WI38 (cell line): ENCODE data around the gene HSPB3.
"Not testable (repeated sequence)": the region's sequence is repeated elsewhere in the genome, so short reads cannot be mapped to it uniquely, and the experiment has no call there.

Experiments used
- H3K4me3 ChIP-seq: 2 replicates; pipeline ENCODE4 v1.5.1; 2011; ENCODE audit warnings: low read depth, mild to moderate bottlenecking, control low read depth, low read length
- TF ChIP-seq, protein P1 (sequence below): IDR thresholded peaks from 2 replicates; pipeline ENCODE4 v1.5.1; 2012; ENCODE audit warnings: low read depth, mild to moderate bottlenecking, control low read depth, low read length

HSPB3 gene

DNA sequence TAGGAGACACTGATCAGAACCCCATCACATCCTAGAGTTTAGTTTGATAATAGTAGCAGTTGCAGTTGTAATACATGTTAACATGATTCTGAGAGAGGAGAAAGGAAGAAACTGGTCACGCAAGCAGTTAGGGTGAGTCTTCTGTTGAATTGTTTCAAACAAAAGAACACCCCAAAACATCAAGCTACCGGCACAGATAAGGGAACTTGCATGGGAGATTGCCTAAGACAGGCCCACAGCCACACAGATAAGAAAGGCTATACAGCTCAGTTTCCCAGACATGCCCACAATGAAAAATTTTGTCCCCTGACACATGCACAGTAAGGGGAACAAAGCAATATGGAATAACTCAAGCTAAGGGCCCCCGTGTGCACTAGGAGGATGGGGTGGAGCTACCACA, 15.9 kb downstream of the HSPB3 start:
- TF ChIP-seq, protein P1, sequence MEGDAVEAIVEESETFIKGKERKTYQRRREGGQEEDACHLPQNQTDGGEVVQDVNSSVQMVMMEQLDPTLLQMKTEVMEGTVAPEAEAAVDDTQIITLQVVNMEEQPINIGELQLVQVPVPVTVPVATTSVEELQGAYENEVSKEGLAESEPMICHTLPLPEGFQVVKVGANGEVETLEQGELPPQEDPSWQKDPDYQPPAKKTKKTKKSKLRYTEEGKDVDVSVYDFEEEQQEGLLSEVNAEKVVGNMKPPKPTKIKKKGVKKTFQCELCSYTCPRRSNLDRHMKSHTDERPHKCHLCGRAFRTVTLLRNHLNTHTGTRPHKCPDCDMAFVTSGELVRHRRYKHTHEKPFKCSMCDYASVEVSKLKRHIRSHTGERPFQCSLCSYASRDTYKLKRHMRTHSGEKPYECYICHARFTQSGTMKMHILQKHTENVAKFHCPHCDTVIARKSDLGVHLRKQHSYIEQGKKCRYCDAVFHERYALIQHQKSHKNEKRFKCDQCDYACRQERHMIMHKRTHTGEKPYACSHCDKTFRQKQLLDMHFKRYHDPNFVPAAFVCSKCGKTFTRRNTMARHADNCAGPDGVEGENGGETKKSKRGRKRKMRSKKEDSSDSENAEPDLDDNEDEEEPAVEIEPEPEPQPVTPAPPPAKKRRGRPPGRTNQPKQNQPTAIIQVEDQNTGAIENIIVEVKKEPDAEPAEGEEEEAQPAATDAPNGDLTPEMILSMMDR: no peak
- H3K4me3 ChIP-seq: no peak overlapping the region

DNA sequence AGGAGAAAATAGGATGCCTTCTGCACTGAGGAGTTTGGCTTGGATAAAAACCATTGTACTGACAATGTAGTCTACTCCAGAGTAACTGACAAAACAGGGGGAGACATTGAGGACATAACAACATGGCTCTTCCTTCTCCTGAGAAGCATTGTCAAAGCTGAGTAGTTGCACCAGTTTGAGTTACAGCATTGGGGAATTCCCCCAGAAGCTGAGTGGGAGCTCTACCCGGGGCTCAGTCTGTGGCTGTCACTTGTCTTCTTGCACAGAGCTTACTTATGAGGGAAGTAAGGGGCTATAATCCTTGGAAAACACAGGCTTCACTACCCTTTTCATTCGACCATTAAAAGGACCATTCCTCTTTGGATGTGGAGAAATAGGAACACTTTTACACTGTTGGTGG, 21.2 kb downstream of the HSPB3 start:
- TF ChIP-seq, protein P1: no peak
- no peak overlapping the region for H3K4me3 ChIP-seq

DNA sequence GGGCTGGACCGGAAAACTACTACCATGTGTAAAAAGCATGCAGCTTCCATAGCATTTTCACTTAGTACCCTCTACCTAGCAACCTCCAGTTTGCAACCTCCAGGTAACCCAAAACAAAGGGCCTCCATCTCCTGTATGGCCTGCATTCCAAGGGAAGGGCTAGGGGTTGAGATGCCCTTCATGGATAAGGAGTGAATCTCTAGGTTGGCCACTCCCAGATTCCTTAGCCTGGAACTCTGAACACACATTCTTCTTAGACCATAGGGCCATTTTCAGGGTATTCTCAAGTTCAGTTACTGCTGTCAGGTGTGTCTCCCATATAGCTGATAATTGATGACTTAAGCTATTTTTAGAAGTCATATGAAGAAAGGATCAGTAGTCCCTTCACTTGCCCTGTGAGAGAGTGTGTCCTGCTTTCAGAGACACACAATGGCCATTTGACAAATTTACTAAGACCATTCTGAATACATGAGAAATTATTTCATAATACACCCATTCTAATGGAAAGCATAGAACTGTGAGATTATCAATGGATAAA, 22.5 kb downstream of the HSPB3 start:
- TF ChIP-seq, protein P1: no peak
- no peak overlapping the region for H3K4me3 ChIP-seq

DNA sequence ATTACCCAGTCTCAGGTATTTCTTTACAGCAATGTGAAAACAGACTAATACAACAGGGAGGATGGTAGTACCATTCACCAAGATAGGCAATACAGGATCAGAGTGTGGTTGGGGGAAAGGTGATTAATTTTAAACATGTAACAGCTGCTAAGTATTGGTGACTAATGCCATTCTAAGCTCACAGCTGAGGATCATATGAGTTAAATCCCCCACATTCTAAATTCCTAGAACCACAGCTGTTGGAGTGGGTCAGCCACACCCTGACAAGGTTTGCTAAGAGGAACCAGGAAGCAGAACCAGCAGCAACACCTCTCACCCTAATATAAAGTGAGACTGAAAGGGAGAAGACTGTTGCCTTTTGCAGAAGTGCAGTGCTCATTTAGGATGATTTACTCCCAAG, 24.8 kb downstream of the HSPB3 start:
- no peak overlapping the region for H3K4me3 ChIP-seq
- TF ChIP-seq, protein P1: no peak

DNA sequence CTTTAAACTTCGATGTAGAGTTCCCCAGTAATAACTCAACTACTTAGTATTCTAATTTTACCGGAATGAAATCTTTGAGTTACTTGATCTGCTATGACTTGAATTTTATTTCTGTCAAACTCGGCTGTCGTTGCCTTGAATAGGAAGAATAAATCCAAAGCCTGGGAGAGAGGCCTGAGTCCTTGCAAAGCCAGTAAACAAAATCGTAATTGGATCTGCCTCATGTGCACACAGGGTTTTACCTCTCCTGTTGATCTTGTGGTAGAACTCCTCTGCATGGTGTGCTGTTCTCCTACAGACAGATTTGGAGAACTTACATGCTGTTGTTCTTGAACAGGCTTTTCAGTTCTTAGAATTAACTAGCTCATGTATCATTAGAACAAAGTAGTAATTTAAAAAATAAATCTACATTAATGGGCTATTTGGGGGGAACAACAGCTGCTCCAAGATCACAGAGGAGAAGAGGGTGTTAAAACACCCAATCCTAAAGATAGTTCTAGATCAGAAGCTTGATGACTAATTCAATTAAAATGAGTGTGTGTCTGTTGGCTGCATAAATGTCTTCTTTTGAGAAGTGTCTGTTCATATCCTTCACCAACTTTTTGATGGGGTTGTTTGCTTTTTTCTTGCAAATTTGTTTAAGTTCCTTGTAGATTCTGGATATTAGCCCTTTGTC, 28.9 kb downstream of the HSPB3 start:
- TF ChIP-seq, protein P1: no peak

DNA sequence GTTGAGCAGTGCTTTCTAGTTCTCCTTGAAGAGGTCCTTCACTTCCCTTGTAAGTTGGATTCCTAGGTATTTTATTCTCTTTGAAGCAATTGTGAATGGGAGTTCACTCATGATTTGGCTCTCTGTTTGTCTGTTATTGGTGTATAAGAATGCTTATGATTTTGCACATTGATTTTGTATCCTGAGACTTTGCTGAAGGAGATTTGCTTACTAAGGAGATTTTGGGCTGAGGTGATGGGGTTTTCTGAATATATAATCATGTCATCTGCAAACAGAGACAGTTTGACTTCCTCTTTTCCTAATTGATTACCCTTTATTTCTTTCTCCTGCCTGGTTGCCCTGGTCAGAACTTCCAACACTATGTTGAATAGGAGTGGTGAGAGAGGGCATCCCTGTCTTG, 30.2 kb downstream of the HSPB3 start:
- H3K4me3 ChIP-seq: not testable (repeated sequence)

More for the DNA sequence above, 28.9 kb downstream of the HSPB3 start:
- H3K4me3 ChIP-seq: no peak overlapping the region

DNA sequence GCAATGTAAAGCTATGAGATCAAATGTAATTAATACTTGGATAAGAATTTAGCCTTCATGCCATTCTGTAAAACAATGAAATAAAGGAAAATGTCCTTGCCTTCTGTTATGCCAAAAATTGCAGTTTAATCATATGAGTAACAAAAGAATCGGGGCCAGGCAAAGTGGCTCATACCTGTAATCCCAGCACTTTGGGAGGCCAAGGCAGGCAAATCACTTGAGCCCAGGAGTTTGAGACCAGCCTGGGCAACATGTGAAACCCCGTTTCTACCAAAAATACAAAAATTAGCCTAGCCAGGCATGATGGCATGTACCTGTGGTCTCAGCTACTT, 34.1 kb downstream of the HSPB3 start:
- H3K4me3 ChIP-seq: not testable (repeated sequence)

DNA sequence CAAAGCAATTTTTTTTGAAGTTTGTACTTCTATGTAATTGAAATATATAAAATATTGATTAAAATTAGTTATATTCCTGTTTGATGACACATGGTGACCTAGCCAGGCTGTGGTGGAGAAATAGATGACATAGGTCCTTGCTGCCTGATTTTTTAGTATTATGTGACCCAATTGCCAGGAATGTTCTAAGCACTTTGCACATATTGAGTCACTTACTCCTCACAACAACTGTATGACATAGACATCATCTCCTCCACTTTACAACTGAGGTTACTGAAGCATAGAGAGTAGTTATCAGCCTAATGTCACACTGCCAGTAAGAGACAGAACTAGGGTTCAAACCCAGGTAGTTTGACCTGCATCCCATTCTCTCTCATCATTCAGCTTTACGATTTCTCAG, 35.8 kb downstream of the HSPB3 start:
- no peak overlapping the region for H3K4me3 ChIP-seq
- TF ChIP-seq, protein P1: no peak
